Activated CD8-positive, alpha-beta T cell treated with anti-CD3 and anti-CD28 coated beads for 36 hours (primary cell): ENCODE measurements around the gene MMD. TPM values are rescaled to one million over a fixed set of nuclear protein-coding genes. Genes with fewer than 3 reads are reported as not detected.
"Not testable (repeated sequence)": the region's sequence is repeated elsewhere in the genome, so short reads cannot be mapped to it uniquely, and the experiment has no call there.

ENCODE experiments used
- ATAC-seq: fragments of 200-7000 bp; cut with Tn5 transposase; one replicate; pipeline ENCODE4 v1.10.0; 2021; ENCODE audit warnings: mild to moderate bottlenecking, moderate library complexity
- CTCF ChIA-PET: fragments of 350-600 bp; sonication (Branson Sonifier 250); formaldehyde crosslinking; loops from one replicate; lab custom pipeline; 2021; ENCODE audit warnings: antibody characterized with exemption; lab: Charles Lee
- POLR2A ChIA-PET: fragments of 350-600 bp; sonication (Branson Sonifier 250); formaldehyde crosslinking; loops from one replicate; lab custom pipeline; 2021; ENCODE audit warnings: antibody characterized with exemption; lab: Charles Lee
- DNase-seq: peaks from one replicate; pipeline ENCODE4 v3.0.0-alpha.2; 2020
- H3K27ac Mint-ChIP-seq: one replicate; pipeline ENCODE4 v1.8.0; 2021; ENCODE audit warnings: mild to moderate bottlenecking, mixed read lengths
- H3K27me3 Mint-ChIP-seq: one replicate; pipeline ENCODE4 v1.8.0; 2021; ENCODE audit warnings: mixed read lengths
- H3K36me3 Mint-ChIP-seq: one replicate; pipeline ENCODE4 v1.8.0; 2021; ENCODE audit warnings: low read depth, mixed read lengths
- H3K4me1 Mint-ChIP-seq: one replicate; pipeline ENCODE4 v1.8.0; 2021; ENCODE audit warnings: low read depth, mixed read lengths
- H3K4me3 Mint-ChIP-seq: one replicate; pipeline ENCODE4 v1.8.0; 2021; ENCODE audit warnings: mild to moderate bottlenecking, moderate library complexity, mixed read lengths
- H3K9me3 Mint-ChIP-seq: one replicate; pipeline ENCODE4 v1.8.0; 2021; ENCODE audit warnings: mixed read lengths
- CTCF ChIP-seq: fragments of 200-600 bp; IDR thresholded peaks from one replicate; pipeline ENCODE4 v1.8.0; 2022; ENCODE audit warnings: antibody characterized with exemption, mild to moderate bottlenecking
- intact Hi-C: fragments of 100-400 bp; cut with micrococcal nuclease; formaldehyde crosslinking; loops from one replicate; pipeline ENCODE4 v1.10.0; 2022
- total RNA-seq, 2 experiments: library from RNA; stranded (reverse); gene quantifications; one replicate each; pipeline ENCODE4 v1.2.3, GENCODE V29; 2021

The MMD gene
- total RNA-seq, 2 experiments from 2014 or later, result 27.0 to 39.3 TPM

GRCh38 chr17:55394357-55395021 is 27.1 kb downstream of the MMD start:
- H3K9me3 Mint-ChIP-seq, result no peaks in the 10 kb centered on the region
- intact Hi-C loops, result no loop called here
- H3K36me3 Mint-ChIP-seq, result peaks cover 28% of the 10 kb centered on the region
- H3K4me3 Mint-ChIP-seq, result no peak overlapping the region
- ATAC-seq (no peak), DNase-seq (no peak)
- CTCF ChIA-PET, result interaction anchor here (1.4 kb wide), 1 partner anchor 37 kb away, joined by 4 read pairs; no protein-coding TSS in a partner anchor
- POLR2A ChIA-PET, result no interaction called here
- H3K27ac Mint-ChIP-seq, result peak overlapping the region; percentile 10
- no peak for TF ChIP-seq CTCF
- H3K4me1 Mint-ChIP-seq, result no peaks in the 10 kb centered on the region
- no peaks in the 10 kb centered on the region for H3K27me3 Mint-ChIP-seq

- no peaks in the 10 kb centered on the region for H3K4me1 Mint-ChIP-seq
- ATAC-seq (no peak), DNase-seq (no peak)
- no peaks in the 10 kb centered on the region for H3K27me3 Mint-ChIP-seq
- ChIA-PET POLR2A (no interaction called here), CTCF (interaction anchor here (1.3 kb wide), 1 partner anchor 122 kb away, joined by 3 read pairs; no protein-coding TSS in a partner anchor)
- H3K36me3 Mint-ChIP-seq, result peaks cover 14% of the 10 kb centered on the region
- TF ChIP-seq CTCF, result no peak
- no peak overlapping the region for H3K4me3 Mint-ChIP-seq
- intact Hi-C loops, result no loop called here
- H3K27ac Mint-ChIP-seq, result no peak overlapping the region
- H3K9me3 Mint-ChIP-seq, result no peaks in the 10 kb centered on the region
Observed at GRCh38 chr17:55391764-55392467, 29.7 kb downstream of the MMD start.

- no peaks in the 10 kb centered on the region for H3K9me3 Mint-ChIP-seq
- no peak for ATAC-seq
- H3K27ac Mint-ChIP-seq, result no peak overlapping the region
- POLR2A ChIA-PET, result no interaction called here
- no peak for DNase-seq
- no peak for TF ChIP-seq CTCF
- H3K4me1 Mint-ChIP-seq, result no peaks in the 10 kb centered on the region
- no peaks in the 10 kb centered on the region for H3K27me3 Mint-ChIP-seq
- H3K36me3 Mint-ChIP-seq, result peaks cover 13% of the 10 kb centered on the region
- CTCF ChIA-PET, result interaction anchor here (1.3 to 1.6 kb wide), 2 partner anchors 30 to 123 kb away, joined by 3 read pairs; no protein-coding TSS in a partner anchor
- intact Hi-C loops, result no loop called here
- H3K4me3 Mint-ChIP-seq, result no peak overlapping the region
Observed at GRCh38 chr17:55391244-55391757, 30.3 kb downstream of the MMD start.

- ATAC-seq, result no peak
- no peaks in the 10 kb centered on the region for H3K27me3 Mint-ChIP-seq
- H3K4me3 Mint-ChIP-seq, result no peak overlapping the region
- no peak overlapping the region for H3K27ac Mint-ChIP-seq
- POLR2A ChIA-PET, result no interaction called here
- intact Hi-C loops, result no loop called here
- no peaks in the 10 kb centered on the region for H3K4me1 Mint-ChIP-seq
- H3K36me3 Mint-ChIP-seq, result peaks cover 12% of the 10 kb centered on the region
- DNase-seq, result no peak
- no peaks in the 10 kb centered on the region for H3K9me3 Mint-ChIP-seq
- no peak for TF ChIP-seq CTCF
- CTCF ChIA-PET, result interaction anchor here (0.8 to 1.6 kb wide), 3 partner anchors 29 to 124 kb away, joined by 3 read pairs; no protein-coding TSS in a partner anchor
Observed at GRCh38 chr17:55390364-55390977, 31.2 kb downstream of the MMD start.

- H3K36me3 Mint-ChIP-seq, result peaks cover 12% of the 10 kb centered on the region
- DNase-seq, ATAC-seq, H3K27ac Mint-ChIP-seq, H3K9me3 Mint-ChIP-seq, POLR2A ChIA-PET, H3K4me3 Mint-ChIP-seq, H3K4me1 Mint-ChIP-seq, intact Hi-C loops, H3K27me3 Mint-ChIP-seq: not testable (repeated sequence)
- CTCF ChIA-PET, result interaction anchor here (1.1 to 1.6 kb wide), 2 partner anchors 29 to 137 kb away, joined by 3 read pairs; no protein-coding TSS in a partner anchor
Observed at GRCh38 chr17:55389715-55390114, 31.9 kb downstream of the MMD start.
